Osteocyte (in vitro differentiated cells): ENCODE results near the gene SYT7. TPM values are rescaled to one million over a fixed set of nuclear protein-coding genes. Genes with fewer than 3 reads are reported as not detected.

Experiments
- DNase-seq: peaks from one replicate; pipeline ENCODE4 v3.0.0; 2021; ENCODE audit warnings: mixed read lengths; ENCODE audit not compliant: unreplicated experiment; ENCODE audit errors: extremely low spot score
- H3K27ac Mint-ChIP-seq: one replicate; pipeline ENCODE4 v1.8.0; 2021; ENCODE audit warnings: mild to moderate bottlenecking, mixed read lengths; ENCODE audit not compliant: unreplicated experiment
- H3K27me3 Mint-ChIP-seq: one replicate; pipeline ENCODE4 v1.8.0; 2021; ENCODE audit warnings: mixed read lengths; ENCODE audit not compliant: unreplicated experiment
- H3K36me3 Mint-ChIP-seq: one replicate; pipeline ENCODE4 v1.8.0; 2021; ENCODE audit warnings: mixed read lengths; ENCODE audit not compliant: unreplicated experiment
- H3K4me1 Mint-ChIP-seq: one replicate; pipeline ENCODE4 v1.8.0; 2021; ENCODE audit warnings: mixed read lengths; ENCODE audit not compliant: unreplicated experiment
- H3K4me3 Mint-ChIP-seq: one replicate; pipeline ENCODE4 v1.8.0; 2021; ENCODE audit warnings: mild to moderate bottlenecking, moderate library complexity, mixed read lengths; ENCODE audit not compliant: unreplicated experiment
- H3K9me3 Mint-ChIP-seq: one replicate; pipeline ENCODE4 v1.8.0; 2021; ENCODE audit warnings: mixed read lengths; ENCODE audit not compliant: unreplicated experiment
- CTCF ChIP-seq: fragments of 200-600 bp; sonication (generic); IDR thresholded peaks from 2 replicates; pipeline ENCODE4 v1.5.0; 2021; ENCODE audit warnings: antibody characterized with exemption, mild to moderate bottlenecking, moderate library complexity
- total RNA-seq: library from RNA; stranded (reverse); gene quantifications from 2 replicates; pipeline ENCODE4 v1.2.1, GENCODE V29; 2021

SYT7 gene
- total RNA-seq, 1 donor from 2014 or later: 0.11 TPM

DNA sequence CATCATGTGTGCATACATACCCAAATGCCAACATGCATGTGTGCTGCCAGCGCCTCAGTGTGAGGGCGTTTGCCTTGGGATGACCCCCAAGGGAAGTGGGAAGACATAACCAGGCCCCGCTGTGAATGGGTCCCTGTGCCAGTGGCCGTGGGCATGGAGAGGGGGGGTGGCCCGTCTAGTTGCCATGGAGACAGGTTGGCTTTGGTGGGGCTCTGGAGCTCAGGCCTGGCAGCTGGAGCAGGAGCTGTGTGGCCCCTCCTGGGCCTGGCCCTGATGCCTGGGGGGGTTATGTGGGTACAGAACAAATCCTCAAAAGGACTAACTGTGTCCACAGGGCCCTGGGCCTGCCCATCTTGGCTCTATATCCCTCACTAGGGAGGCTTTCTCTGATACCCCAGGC is 8.0 kb downstream of the SYT7 start:
- H3K4me3 Mint-ChIP-seq: no peak overlapping the region
- no peaks in the 10 kb centered on the region for H3K36me3 Mint-ChIP-seq
- no peaks in the 10 kb centered on the region for H3K4me1 Mint-ChIP-seq
- no peak for DNase-seq
- TF ChIP-seq CTCF: no peak
- H3K27ac Mint-ChIP-seq: no peak overlapping the region
- peaks cover 25% of the 10 kb centered on the region for H3K27me3 Mint-ChIP-seq
- no peaks in the 10 kb centered on the region for H3K9me3 Mint-ChIP-seq

DNA sequence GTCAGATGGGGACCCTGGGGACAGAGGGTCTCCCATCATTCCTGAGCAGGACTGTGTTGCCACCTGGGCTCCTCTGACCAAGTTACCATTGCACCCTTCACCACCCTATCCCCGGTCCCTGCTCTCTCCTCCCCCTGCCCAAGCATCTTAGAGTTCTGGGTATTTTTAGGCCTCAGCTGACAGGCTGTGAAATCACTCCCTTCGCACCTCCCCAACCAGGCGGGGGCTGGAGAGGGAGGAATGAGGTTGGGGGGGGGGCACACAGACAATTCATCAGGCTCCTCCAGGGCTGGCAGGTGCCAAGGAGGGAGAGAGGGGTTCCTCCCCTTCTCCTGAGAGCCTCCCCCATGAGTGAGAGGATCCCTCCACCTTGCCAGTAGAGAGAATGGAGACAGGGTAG is 9.0 kb downstream of the SYT7 start:
- H3K9me3 Mint-ChIP-seq: no peaks in the 10 kb centered on the region
- H3K27ac Mint-ChIP-seq: no peak overlapping the region
- no peaks in the 10 kb centered on the region for H3K4me1 Mint-ChIP-seq
- H3K4me3 Mint-ChIP-seq: no peak overlapping the region
- DNase-seq: no peak
- H3K36me3 Mint-ChIP-seq: no peaks in the 10 kb centered on the region
- no peak for TF ChIP-seq CTCF
- peaks cover 25% of the 10 kb centered on the region for H3K27me3 Mint-ChIP-seq

- DNase-seq: no peak
- Mint-ChIP-seq H3K36me3 (no peaks in the 10 kb centered on the region), H3K9me3 (no peaks in the 10 kb centered on the region), H3K27me3 (peaks cover 25% of the 10 kb centered on the region), H3K4me3 (no peak overlapping the region), H3K27ac (no peak overlapping the region), H3K4me1 (no peaks in the 10 kb centered on the region)
- no peak for TF ChIP-seq CTCF
Measured at GRCh38 chr11:61571337-61571736, 9.5 kb downstream of the SYT7 start.

DNA sequence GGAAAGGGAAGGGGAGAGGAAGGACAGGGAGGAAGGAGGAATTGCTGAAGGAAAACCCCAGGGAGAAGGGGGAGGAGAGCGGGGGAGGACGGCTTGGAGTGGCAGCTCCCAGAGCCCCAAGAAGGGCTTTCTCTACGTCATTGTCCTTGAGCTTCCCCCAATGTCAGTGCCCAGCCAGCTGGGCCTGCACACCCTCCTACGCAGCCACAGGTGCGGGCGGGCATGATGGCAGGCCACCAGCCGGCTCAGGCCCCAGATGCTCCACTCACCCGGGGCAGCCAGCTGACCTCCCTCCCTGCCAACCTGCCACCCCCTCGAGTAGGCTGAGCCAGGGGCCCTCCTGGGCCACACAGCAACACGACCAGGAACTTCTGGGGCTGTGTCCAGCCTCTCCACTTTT is 11.2 kb downstream of the SYT7 start:
- DNase-seq: no peak
- Mint-ChIP-seq H3K9me3 (no peaks in the 10 kb centered on the region), H3K27ac (no peak overlapping the region), H3K36me3 (no peaks in the 10 kb centered on the region), H3K27me3 (peaks cover 21% of the 10 kb centered on the region), H3K4me1 (no peaks in the 10 kb centered on the region), H3K4me3 (no peak overlapping the region)
- TF ChIP-seq CTCF: no peak

- no peak for DNase-seq
- Mint-ChIP-seq H3K27me3 (peaks cover 25% of the 10 kb centered on the region), H3K27ac (no peak overlapping the region)
Measured at GRCh38 chr11:61569018-61569417, 11.9 kb downstream of the SYT7 start.

More at GRCh38 chr11:61569018-61569417, 11.9 kb downstream of the SYT7 start:
- H3K4me1 Mint-ChIP-seq: no peaks in the 10 kb centered on the region
- TF ChIP-seq CTCF: no peak
- no peak overlapping the region for H3K4me3 Mint-ChIP-seq
- H3K36me3 Mint-ChIP-seq: no peaks in the 10 kb centered on the region
- H3K9me3 Mint-ChIP-seq: no peaks in the 10 kb centered on the region
